K562 (cell line): ENCODE data around the gene WDR47. TPM values are rescaled to one million over a fixed set of nuclear protein-coding genes. Genes with fewer than 3 reads are reported as not detected.

Source experiments
- ATF3 ChIP-seq, 2 experiments: fragments of 450-650 bp in 1 of 2; sonication (generic) in 1 of 2; formaldehyde crosslinking in 1 of 2; IDR thresholded peaks in 1 of 2; conservative IDR thresholded peaks in 1 of 2; 2 replicates each; pipeline versions ENCODE4 v1.6.1 to v1.8.1; 2016 to 2023; ENCODE audit warnings: mild to moderate bottlenecking in 2 of 2, moderate library complexity in 2 of 2, inconsistent platforms in 1 of 2, missing genetic modification reagents in 1 of 2
- BACH1 ChIP-seq: fragments of 200-800 bp; sonication (Bioruptor generic); IDR thresholded peaks from 2 replicates; pipeline ENCODE4 v1.6.1; 2016; ENCODE audit warnings: missing genetic modification characterization, missing compliant biosample characterization
- BCOR ChIP-seq: fragments of 450-650 bp; IDR thresholded peaks from 2 replicates; pipeline ENCODE4 v1.6.1; 2016
- CAMTA2 ChIP-seq: fragments of 250-450 bp; sonication (Bioruptor Pico); conservative IDR thresholded peaks from 2 replicates; pipeline ENCODE4 v1.5.1; 2022
- GMEB1 ChIP-seq: fragments of 250-450 bp; sonication (Bioruptor Pico); IDR thresholded peaks from 2 replicates; pipeline ENCODE4 v1.4.0; 2020; ENCODE audit warnings: mild to moderate bottlenecking
- KDM2B ChIP-seq: fragments of 250-450 bp; sonication (Bioruptor Pico); IDR thresholded peaks from 2 replicates; pipeline ENCODE4 v1.8.0; 2021; ENCODE audit warnings: mild to moderate bottlenecking, moderate library complexity
- MAFK ChIP-seq: IDR thresholded peaks from 2 replicates; pipeline ENCODE4 v1.6.1; 2011; ENCODE audit warnings: low read length, improper control_type of control experiment
- NCOA4 ChIP-seq: fragments of 450-650 bp; IDR thresholded peaks from 2 replicates; pipeline ENCODE4 v1.6.1; 2018; ENCODE audit warnings: mild to moderate bottlenecking; ENCODE audit not compliant: partially characterized antibody
- NCOR1 ChIP-seq: fragments of 450-650 bp; IDR thresholded peaks from 2 replicates; pipeline ENCODE4 v1.6.1; 2016; ENCODE audit warnings: mild to moderate bottlenecking, moderate library complexity
- NEUROD1 ChIP-seq: fragments of 150-350 bp; IDR thresholded peaks from 2 replicates; pipeline ENCODE4 v1.6.1; 2014; ENCODE audit warnings: borderline replicate concordance, low read length, low read depth; ENCODE audit not compliant: partially characterized antibody
- PKNOX1 ChIP-seq: fragments of 450-650 bp; IDR thresholded peaks from 2 replicates; pipeline ENCODE4 v1.6.1; 2016
- POLR2AphosphoS5 ChIP-seq: IDR thresholded peaks from 2 replicates; pipeline ENCODE4 v1.6.1; 2011; ENCODE audit warnings: mild to moderate bottlenecking, low read depth, low read length, moderate library complexity; ENCODE audit not compliant: control insufficient read depth, insufficient read depth
- POLR2B ChIP-seq: fragments of 450-650 bp; IDR thresholded peaks from 2 replicates; pipeline ENCODE4 v1.6.1; 2018; ENCODE audit warnings: low read depth; ENCODE audit not compliant: partially characterized antibody
- RFX1 ChIP-seq: fragments of 450-650 bp; IDR thresholded peaks from 2 replicates; pipeline ENCODE4 v1.6.1; 2016; ENCODE audit warnings: mild to moderate bottlenecking, moderate library complexity
- SIX5 ChIP-seq, 2 experiments: IDR thresholded peaks; 2 replicates each; pipeline ENCODE4 v1.6.1; 2011; ENCODE audit warnings: low read length in 2 of 2, borderline replicate concordance in 1 of 2, low read depth in 1 of 2, mild to moderate bottlenecking in 1 of 2, moderate library complexity in 1 of 2; ENCODE audit not compliant: insufficient read depth in 1 of 2
- TEAD4 ChIP-seq, 2 experiments: sonication (generic) in 1 of 2; formaldehyde crosslinking in 1 of 2; IDR thresholded peaks; 2 replicates each; pipeline versions ENCODE4 v1.6.1 to v1.8.0; 2012 to 2022; ENCODE audit warnings: borderline replicate concordance in 1 of 2, inconsistent platforms in 1 of 2, low read length in 1 of 2, mild to moderate bottlenecking in 1 of 2, missing genetic modification reagents in 1 of 2
- ZNF165 ChIP-seq: fragments of 250-450 bp; sonication (Bioruptor Pico); IDR thresholded peaks from 2 replicates; pipeline ENCODE4 v1.4.0; 2020; ENCODE audit warnings: borderline replicate concordance
- ZNF23 ChIP-seq: fragments of 250-450 bp; sonication (Bioruptor Pico); IDR thresholded peaks from 2 replicates; pipeline ENCODE4 v1.4.0; 2020; ENCODE audit warnings: mild to moderate bottlenecking
- polyA plus RNA-seq, 8 experiments: library from polyadenylated mRNA; depleted of rRNA in 4 of 8; stranded (reverse) in 5 of 8; unstranded in 3 of 8; fragments of >200 nt; fragmentation: Nextera tagmentation in 2 of 8; fragmentation: Illumina TruSeq in 1 of 8; extraction: Ambion mirVana in 2 of 8; extraction: Trizol in 1 of 8; gene quantifications; 2 replicates each; pipeline versions ENCODE4 v1.2.1 to v1.2.3, GENCODE V29; 2011 to 2014; ENCODE audit warnings: inconsistent platforms in 1 of 8, missing spikeins in 1 of 8
- total RNA-seq, 7 experiments: library from RNA; depleted of rRNA in 6 of 7; stranded (reverse); fragments of >200 nt in 6 of 7; fragmentation: Illumina TruSeq in 2 of 7; extraction: Trizol in 2 of 7; gene quantifications; 2 replicates each; pipeline versions ENCODE4 v1.2.1 to v1.2.3, GENCODE V29; 2011 to 2021; ENCODE audit warnings: low replicate concordance in 1 of 7
- TF ChIP-seq, protein P1 (sequence below): sonication (generic); formaldehyde crosslinking; IDR thresholded peaks from 2 replicates; pipeline ENCODE4 v1.8.1; 2023; ENCODE audit warnings: mild to moderate bottlenecking, missing genetic modification reagents

The WDR47 gene
- total and polyA plus RNA-seq, 9 of the 15 experiments (the other 6 are each of a cell fraction or from before 2014, with no cell fraction given) = 1.3 to 10.1 (median 4.9) TPM

DNA sequence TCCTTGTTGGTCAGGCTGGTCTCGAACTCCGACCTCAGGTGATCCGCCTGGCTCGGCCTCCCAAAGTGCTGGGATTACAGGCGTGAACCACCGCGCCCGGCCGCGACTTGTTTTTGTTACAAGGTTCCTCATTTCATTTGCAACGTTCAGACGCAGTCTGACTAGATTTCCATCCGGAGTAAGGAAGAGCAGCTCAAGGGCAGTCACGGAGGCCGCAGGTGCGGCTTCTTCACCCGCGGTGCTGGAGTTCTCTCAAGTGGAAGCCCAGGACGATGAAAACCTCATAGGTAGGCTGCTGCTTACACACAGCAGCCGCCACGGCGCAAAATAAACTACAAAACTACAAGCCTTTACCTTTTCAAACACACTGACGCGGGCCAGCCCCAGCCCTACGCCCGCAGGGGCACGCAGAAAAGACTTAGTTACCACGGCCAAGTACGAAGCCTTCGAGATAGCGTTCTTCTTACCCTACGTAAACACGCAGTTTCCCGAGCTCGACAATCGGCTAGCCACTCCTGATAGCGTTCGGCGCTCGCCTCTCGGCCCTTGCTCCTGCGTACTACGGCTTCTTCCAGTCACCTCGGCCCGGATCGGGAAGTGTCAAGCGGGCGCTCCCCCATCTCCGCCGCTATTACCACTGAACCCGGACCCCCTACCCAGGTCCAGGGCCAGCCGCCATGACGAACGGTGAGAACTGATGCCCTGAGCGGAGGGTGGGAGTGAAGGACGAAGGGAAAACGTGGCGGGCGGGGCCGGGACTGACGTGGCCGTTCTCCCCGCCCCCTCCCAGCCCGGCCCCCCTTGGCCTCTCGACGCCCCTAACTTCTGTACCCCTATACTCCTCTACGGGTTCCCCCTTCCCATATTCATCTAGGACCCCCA lies 48.5 kb upstream of the WDR47 start, which contains the start of gene TMEM167B (continued):
- peak; percentile 100 for TF ChIP-seq NCOA4
- 0 out of 2 replicates have a peak, but pooled peaks have one; percentile 29 for TF ChIP-seq CAMTA2 (CRISPR knock-in tag)
- peak; percentile 64 for TF ChIP-seq TEAD4 (IDR thresholded peaks at IDR 0.05; ENCODE audit: low read length)
- no peak for TF ChIP-seq TEAD4 (CRISPR knock-in tag; IDR thresholded peaks at IDR 0.05; ENCODE audit: borderline replicate concordance)
- peak; percentile 71; the same call in 1 of the 2 replicates for TF ChIP-seq POLR2AphosphoS5
- TF ChIP-seq ZNF23 = peak; percentile 24; the same call in 1 of the 2 replicates
- TF ChIP-seq PKNOX1 = peak; percentile 70
- peak; percentile 90 for TF ChIP-seq NEUROD1
- TF ChIP-seq POLR2B = peak; percentile 90
- TF ChIP-seq SIX5 (IDR thresholded peaks at IDR 0.05; ENCODE audit: borderline replicate concordance in 1 of 2, insufficient read depth in 1 of 2, low read depth in 1 of 2, low read length in 2 of 2) = peak; percentile 37 to 44; a peak in 3 of 4 replicates
- TF ChIP-seq, protein P1, sequence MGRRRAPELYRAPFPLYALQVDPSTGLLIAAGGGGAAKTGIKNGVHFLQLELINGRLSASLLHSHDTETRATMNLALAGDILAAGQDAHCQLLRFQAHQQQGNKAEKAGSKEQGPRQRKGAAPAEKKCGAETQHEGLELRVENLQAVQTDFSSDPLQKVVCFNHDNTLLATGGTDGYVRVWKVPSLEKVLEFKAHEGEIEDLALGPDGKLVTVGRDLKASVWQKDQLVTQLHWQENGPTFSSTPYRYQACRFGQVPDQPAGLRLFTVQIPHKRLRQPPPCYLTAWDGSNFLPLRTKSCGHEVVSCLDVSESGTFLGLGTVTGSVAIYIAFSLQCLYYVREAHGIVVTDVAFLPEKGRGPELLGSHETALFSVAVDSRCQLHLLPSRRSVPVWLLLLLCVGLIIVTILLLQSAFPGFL = 0 out of 2 replicates have a peak, but pooled peaks have one; percentile 83
- peak; percentile 98 for TF ChIP-seq GMEB1 (CRISPR knock-in tag)
- TF ChIP-seq ATF3 (IDR thresholded peaks at IDR 0.05) = peak; percentile 73
- no peak; the same call in 1 of the 2 replicates for TF ChIP-seq ATF3 (CRISPR knock-in tag; conservative IDR thresholded peaks at IDR 0.05)
- peak; percentile 14 for TF ChIP-seq KDM2B (CRISPR knock-in tag)
- peak; percentile 49 for TF ChIP-seq NCOR1
- peak; percentile 31; the same call in 1 of the 2 replicates for TF ChIP-seq BACH1
- peak; percentile 38 for TF ChIP-seq MAFK
- peak; percentile 62; the same call in 1 of the 2 replicates for TF ChIP-seq ZNF165 (CRISPR knock-in tag)
- TF ChIP-seq RFX1 = 0 out of 2 replicates have a peak, but pooled peaks have one; percentile 24
- peak; percentile 37; the same call in 1 of the 2 replicates for TF ChIP-seq BCOR
